Keratinocyte (primary cell): ENCODE measurements around the gene ZFP64. TPM values are rescaled to one million over a fixed set of nuclear protein-coding genes. Genes with fewer than 3 reads are reported as not detected.

ENCODE experiments used
- DNase-seq: peaks from one replicate; pipeline ENCODE4 v3.0.0-alpha.2; 2011; ENCODE audit warnings: low read depth, missing footprints, low spot score
- FAIRE-seq: peaks from 2 replicates; lab custom pipeline; 2011; peaks lifted over from hg19 to GRCh38; lab: Jason Lieb, UNC
- H2AFZ ChIP-seq: 2 replicates; pipeline ENCODE4 v1.6.0; 2012; ENCODE audit warnings: low read length, control low read depth, inconsistent platforms; ENCODE audit not compliant: control insufficient read depth
- H3K27ac ChIP-seq: 2 replicates; pipeline ENCODE4 v1.5.1; 2011; ENCODE audit warnings: low read length; ENCODE audit not compliant: control insufficient read depth, insufficient read depth
- H3K27me3 ChIP-seq: 3 replicates; pipeline ENCODE4 v1.6.0; 2011; ENCODE audit warnings: low read length; ENCODE audit not compliant: control insufficient read depth, insufficient read depth; ENCODE audit errors: extremely low read depth
- H3K36me3 ChIP-seq, 2 experiments: 2 replicates in 1 of 2; 3 replicates in 1 of 2; pipeline ENCODE4 v1.5.1; 2011; ENCODE audit warnings: low read length in 2 of 2, mild to moderate bottlenecking in 1 of 2; ENCODE audit not compliant: control insufficient read depth in 2 of 2, insufficient read depth in 2 of 2; ENCODE audit errors: extremely low read depth in 1 of 2
- H3K4me1 ChIP-seq: 3 replicates; pipeline ENCODE4 v1.5.1; 2011; ENCODE audit warnings: low read length; ENCODE audit not compliant: control insufficient read depth, insufficient read depth; ENCODE audit errors: extremely low read depth
- H3K4me2 ChIP-seq: 3 replicates; pipeline ENCODE4 v1.6.0; 2011; ENCODE audit warnings: low read depth, low read length; ENCODE audit not compliant: control insufficient read depth, insufficient read depth; ENCODE audit errors: extremely low read depth
- H3K4me3 ChIP-seq, 3 experiments: fragments of 200-600 bp in 1 of 3; sonication (generic) in 1 of 3; 2 replicates in 2 of 3; 3 replicates in 1 of 3; pipeline ENCODE4 v1.5.1; 2011 to 2016; ENCODE audit warnings: low read length in 3 of 3, mild to moderate bottlenecking in 3 of 3, control low read depth in 2 of 3, inconsistent platforms in 1 of 3, low read depth in 1 of 3, mixed read lengths in 1 of 3, mixed run types in 1 of 3, moderate library complexity in 1 of 3; ENCODE audit not compliant: control insufficient read depth in 2 of 3, insufficient read depth in 2 of 3; ENCODE audit errors: extremely low read depth in 1 of 3
- H3K79me2 ChIP-seq: 2 replicates; pipeline ENCODE4 v1.6.0; 2012; ENCODE audit warnings: low read length; ENCODE audit not compliant: control insufficient read depth, insufficient read depth
- H3K9ac ChIP-seq: 3 replicates; pipeline ENCODE4 v1.6.0; 2011; ENCODE audit warnings: low read length; ENCODE audit not compliant: control insufficient read depth, insufficient read depth; ENCODE audit errors: extremely low read depth
- H3K9me1 ChIP-seq: 3 replicates; pipeline ENCODE4 v1.6.0; 2011; ENCODE audit warnings: low read length; ENCODE audit not compliant: control insufficient read depth, insufficient read depth; ENCODE audit errors: extremely low read depth
- H3K9me3 ChIP-seq: 2 replicates; pipeline ENCODE4 v1.5.1; 2012; ENCODE audit warnings: low read depth, low read length; ENCODE audit not compliant: control insufficient read depth
- H4K20me1 ChIP-seq: 3 replicates; pipeline ENCODE4 v1.6.0; 2011; ENCODE audit warnings: low read length; ENCODE audit not compliant: control insufficient read depth, insufficient read depth; ENCODE audit errors: extremely low read depth
- EZH2 ChIP-seq: IDR thresholded peaks from one replicate; pipeline ENCODE4 v1.6.1; 2012; ENCODE audit warnings: inconsistent platforms, mild to moderate bottlenecking, low read length, moderate library complexity
- dilution Hi-C: fragments of 300-500 bp; cut with MboI; formaldehyde crosslinking; loops from one replicate; pipeline ENCODE4 v1.7.0; 2020; ENCODE audit warnings: low sequenced_read_pairs; ENCODE audit not compliant: extremely low pct_ligation_motif_present
- polyA plus RNA-seq, 5 experiments: library from polyadenylated mRNA; depleted of rRNA in 3 of 5; stranded (reverse) in 3 of 5; stranded (forward) in 1 of 5; unstranded in 1 of 5; fragments of >200 nt; gene quantifications; 1 replicate in 1 of 5; 2 replicates in 3 of 5; 3 replicates in 1 of 5; pipeline versions ENCODE4 v1.2.1 to v1.2.3, GENCODE V29; 2011 to 2012; ENCODE audit warnings: missing spikeins in 2 of 5, low read depth in 1 of 5, low replicate concordance in 1 of 5
- TF ChIP-seq, protein P1 (sequence below), 3 experiments: IDR thresholded peaks in 1 of 3; conservative IDR thresholded peaks in 1 of 3; optimal IDR thresholded peaks in 1 of 3; 2 replicates in 2 of 3; 3 replicates in 1 of 3; pipeline versions ENCODE3 to v1.5.1; 2011; ENCODE audit warnings: low read length in 3 of 3, mild to moderate bottlenecking in 3 of 3, moderate library complexity in 2 of 3, control low read depth in 1 of 3, inconsistent platforms in 1 of 3; ENCODE audit not compliant: insufficient read depth in 2 of 3; ENCODE audit errors: extremely low read depth in 1 of 3

The ZFP64 gene
- polyA plus RNA-seq, 1 donor (not counting 4 experiments of a cell fraction or from before 2014, with no cell fraction given), result 27.9 TPM

DNA sequence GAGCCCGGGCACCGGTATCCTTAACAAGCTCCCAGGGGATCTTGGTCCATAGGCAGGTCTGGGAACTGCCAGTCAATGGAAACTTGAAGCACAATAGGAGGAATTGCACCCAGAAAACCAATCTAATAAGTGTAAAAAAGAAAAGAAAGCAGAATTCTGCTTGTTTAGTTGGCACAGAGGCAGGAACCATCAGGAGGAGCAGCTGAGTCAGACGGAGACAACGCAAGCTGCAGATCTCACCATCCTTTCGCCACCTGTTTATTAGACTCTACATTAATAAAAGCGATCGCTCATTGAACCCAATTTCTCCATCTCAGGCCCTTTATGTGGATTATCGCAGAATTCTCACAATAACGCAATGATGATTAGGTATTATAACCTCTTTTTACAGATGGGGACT is 9.8 kb downstream of the ZFP64 start:
- H2AFZ ChIP-seq, result no peak overlapping the region
- H3K9me1 ChIP-seq, result no peaks in the 10 kb centered on the region
- TF ChIP-seq, protein P1, sequence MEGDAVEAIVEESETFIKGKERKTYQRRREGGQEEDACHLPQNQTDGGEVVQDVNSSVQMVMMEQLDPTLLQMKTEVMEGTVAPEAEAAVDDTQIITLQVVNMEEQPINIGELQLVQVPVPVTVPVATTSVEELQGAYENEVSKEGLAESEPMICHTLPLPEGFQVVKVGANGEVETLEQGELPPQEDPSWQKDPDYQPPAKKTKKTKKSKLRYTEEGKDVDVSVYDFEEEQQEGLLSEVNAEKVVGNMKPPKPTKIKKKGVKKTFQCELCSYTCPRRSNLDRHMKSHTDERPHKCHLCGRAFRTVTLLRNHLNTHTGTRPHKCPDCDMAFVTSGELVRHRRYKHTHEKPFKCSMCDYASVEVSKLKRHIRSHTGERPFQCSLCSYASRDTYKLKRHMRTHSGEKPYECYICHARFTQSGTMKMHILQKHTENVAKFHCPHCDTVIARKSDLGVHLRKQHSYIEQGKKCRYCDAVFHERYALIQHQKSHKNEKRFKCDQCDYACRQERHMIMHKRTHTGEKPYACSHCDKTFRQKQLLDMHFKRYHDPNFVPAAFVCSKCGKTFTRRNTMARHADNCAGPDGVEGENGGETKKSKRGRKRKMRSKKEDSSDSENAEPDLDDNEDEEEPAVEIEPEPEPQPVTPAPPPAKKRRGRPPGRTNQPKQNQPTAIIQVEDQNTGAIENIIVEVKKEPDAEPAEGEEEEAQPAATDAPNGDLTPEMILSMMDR (optimal IDR thresholded peaks at IDR 0.05 in 1 of 3, IDR thresholded peaks at IDR 0.05 in 1 of 3, conservative IDR thresholded peaks at IDR 0.05 in 1 of 3; ENCODE audit: extremely low read depth in 1 of 3, insufficient read depth in 2 of 3, low read length in 3 of 3), result no peak
- TF ChIP-seq EZH2, result no peak
- no peak for FAIRE-seq
- H4K20me1 ChIP-seq, result no peaks in the 10 kb centered on the region
- H3K9me3 ChIP-seq, result no peaks in the 10 kb centered on the region
- dilution Hi-C loops, result no loop called here
- peaks cover 8 to 13% of the 10 kb centered on the region in 2 experiments for H3K36me3 ChIP-seq
- H3K4me2 ChIP-seq, result no peak overlapping the region
- no peaks in the 10 kb centered on the region for H3K4me1 ChIP-seq
- H3K27ac ChIP-seq, result no peak overlapping the region
- H3K4me3 ChIP-seq, result no peak overlapping the region
- H3K79me2 ChIP-seq, result peaks cover under 1% of the 10 kb centered on the region
- DNase-seq, result no peak
- no peak overlapping the region for H3K9ac ChIP-seq
- H3K27me3 ChIP-seq, result no peaks in the 10 kb centered on the region

DNA sequence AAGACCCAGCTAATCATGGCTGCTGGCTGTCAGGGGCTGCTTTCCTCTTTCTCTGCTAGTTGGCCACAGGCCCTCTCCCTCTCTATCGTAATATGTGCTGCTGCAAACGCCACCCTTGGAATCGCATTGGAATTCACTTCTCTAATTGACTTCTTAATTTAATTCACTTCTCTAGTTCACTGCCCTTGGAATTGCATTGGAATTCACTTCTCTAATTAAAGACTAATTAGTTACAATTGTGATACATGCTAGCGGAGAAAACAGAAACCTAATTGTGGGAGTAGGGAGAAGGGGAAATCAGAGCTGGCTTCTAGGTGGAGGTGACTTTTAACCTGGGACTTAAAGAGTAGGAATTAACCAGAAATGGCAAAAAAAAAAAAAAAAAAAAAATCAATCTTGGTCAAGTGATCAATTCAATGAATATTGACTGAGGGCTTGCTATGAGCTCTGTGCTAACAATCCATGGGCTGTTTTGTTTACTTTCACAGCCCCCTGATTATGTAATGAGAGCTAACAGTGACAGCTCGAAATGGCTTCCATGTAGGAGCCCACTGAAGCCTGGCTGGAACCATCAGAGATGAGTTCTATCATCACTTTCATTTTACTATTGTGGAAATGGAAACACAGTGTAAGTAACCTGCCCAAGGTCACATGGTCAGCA is 11.3 kb downstream of the ZFP64 start:
- Histone ChIP-seq H3K9me1 (no peaks in the 10 kb centered on the region), H3K4me1 (no peaks in the 10 kb centered on the region), H4K20me1 (no peaks in the 10 kb centered on the region), H3K27ac (no peak overlapping the region), H3K4me2 (no peak overlapping the region), H2AFZ (no peak overlapping the region), H3K4me3 (no peak overlapping the region), H3K36me3 (peaks cover 8 to 10% of the 10 kb centered on the region in 2 experiments), H3K9me3 (no peaks in the 10 kb centered on the region), H3K79me2 (no peaks in the 10 kb centered on the region), H3K9ac (no peak overlapping the region), H3K27me3 (no peaks in the 10 kb centered on the region)
- FAIRE-seq, result no peak
- dilution Hi-C loops, result no loop called here
- TF ChIP-seq, protein P1 (optimal IDR thresholded peaks at IDR 0.05 in 1 of 3, IDR thresholded peaks at IDR 0.05 in 1 of 3, conservative IDR thresholded peaks at IDR 0.05 in 1 of 3; ENCODE audit: extremely low read depth in 1 of 3, insufficient read depth in 2 of 3, low read length in 3 of 3), result no peak
- TF ChIP-seq EZH2, result no peak
- no peak for DNase-seq
